HepG2 (cell line): Measurements from ENCODE around the gene OTUB2. TPM values are rescaled to one million over a fixed set of nuclear protein-coding genes. Genes with fewer than 3 reads are reported as not detected.

ENCODE experiments used
- ATAC-seq: fragments of 200-7000 bp; cut with Tn5 transposase; 3 replicates; pipeline ENCODE4 v1.9.1; 2020; ENCODE audit warnings: mild to moderate bottlenecking, moderate library complexity
- BruUV-seq: library from RNA; stranded (reverse); fragments of 400-500 nt; replicated peaks from 2 replicates; lab custom pipeline; 2021; lab: Mats Ljungman, UMichigan
- CTCF ChIA-PET: fragments of 300-600 bp; formaldehyde crosslinking; extraction: SDS; loops from one replicate; lab custom pipeline; 2021; ENCODE audit warnings: low total read pairs, inconsistent platforms, low intra/inter-chr PET ratio; lab: Yijun Ruan, JAX
- POLR2A ChIA-PET: fragments of 350-600 bp; sonication (Branson Sonifier 250); formaldehyde crosslinking; loops from one replicate; lab custom pipeline; 2020; ENCODE audit warnings: antibody characterized with exemption, inconsistent platforms; lab: Yijun Ruan, JAX
- DNase-seq: peaks from one replicate; pipeline ENCODE4 v3.0.0-alpha.2; 2015; ENCODE audit warnings: low spot score
- FAIRE-seq: peaks from 3 replicates; lab custom pipeline; 2011; peaks lifted over from hg19 to GRCh38; lab: Jason Lieb, UNC
- H2AFZ ChIP-seq: one replicate; pipeline ENCODE4 v1.6.1; 2011; ENCODE audit warnings: low read length, inconsistent platforms
- H3K27ac ChIP-seq: fragments of 300-600 bp; 3 replicates; pipeline ENCODE4 v1.8.0; 2011; ENCODE audit warnings: mixed run types, mild to moderate bottlenecking, mixed read lengths, low read length, inconsistent platforms; ENCODE audit not compliant: insufficient read depth; ENCODE audit errors: extremely low read length
- H3K27me3 ChIP-seq, 2 experiments: fragments of 200-600 bp in 1 of 2; 2 replicates in 1 of 2; 3 replicates in 1 of 2; pipeline versions ENCODE4 v1.6.0 to v1.8.0; 2011; ENCODE audit warnings: low read length in 2 of 2, mild to moderate bottlenecking in 2 of 2, moderate library complexity in 2 of 2, inconsistent platforms in 1 of 2; ENCODE audit not compliant: insufficient read depth in 2 of 2, control insufficient read depth in 1 of 2
- H3K36me3 ChIP-seq, 2 experiments: fragments of 200-600 bp in 1 of 2; replicated peaks in 1 of 2; 2 replicates in 1 of 2; 3 replicates in 1 of 2; pipeline versions ENCODE4 v1.5.1 to v1.8.0; 2011; ENCODE audit warnings: low read length in 2 of 2, inconsistent platforms in 1 of 2; ENCODE audit not compliant: insufficient read depth in 2 of 2, control insufficient read depth in 1 of 2
- H3K4me1 ChIP-seq: 2 replicates; pipeline ENCODE4 v1.5.1; 2012; ENCODE audit warnings: low read length, inconsistent platforms; ENCODE audit not compliant: insufficient read depth
- H3K4me2 ChIP-seq: 2 replicates; pipeline ENCODE4 v1.6.0; 2011; ENCODE audit warnings: low read depth, low read length, inconsistent platforms
- H3K4me3 ChIP-seq, 3 experiments: fragments of 200-600 bp in 1 of 3; sonication (generic), shearing (Covaris generic) in 1 of 3; replicated peaks in 1 of 3; 2 replicates each; pipeline ENCODE4 v1.5.1; 2011 to 2016; ENCODE audit warnings: low read length in 3 of 3, inconsistent platforms in 2 of 3, low read depth in 2 of 3, mild to moderate bottlenecking in 2 of 3, control low read depth in 1 of 3, mixed read lengths in 1 of 3; ENCODE audit not compliant: insufficient read depth in 1 of 3
- H3K79me2 ChIP-seq: one replicate; pipeline ENCODE4 v1.6.1; 2011; ENCODE audit warnings: low read length, inconsistent platforms; ENCODE audit not compliant: insufficient read depth
- H3K9ac ChIP-seq: 2 replicates; pipeline ENCODE4 v1.6.0; 2011; ENCODE audit warnings: mild to moderate bottlenecking, low read depth, low read length, inconsistent platforms; ENCODE audit not compliant: insufficient read depth
- H3K9me3 ChIP-seq: 2 replicates; pipeline ENCODE4 v1.5.1; 2012; ENCODE audit warnings: mild to moderate bottlenecking, low read length
- H4K20me1 ChIP-seq: 2 replicates; pipeline ENCODE4 v1.6.0; 2011; ENCODE audit warnings: inconsistent platforms, mild to moderate bottlenecking, low read length, moderate library complexity; ENCODE audit not compliant: insufficient read depth
- ARID2 ChIP-seq: sonication (generic); formaldehyde crosslinking; IDR thresholded peaks from 2 replicates; pipeline ENCODE4 v1.8.1; 2022; ENCODE audit warnings: mild to moderate bottlenecking, missing genetic modification reagents, borderline replicate concordance
- ARNT ChIP-seq: fragments of 450-650 bp; IDR thresholded peaks from 2 replicates; pipeline ENCODE4 v1.6.1; 2017
- BORCS8-MEF2B ChIP-seq: sonication (generic); formaldehyde crosslinking; IDR thresholded peaks from 2 replicates; pipeline ENCODE4 v1.8.0; 2022; ENCODE audit warnings: mild to moderate bottlenecking, missing genetic modification reagents
- MTA1 ChIP-seq: sonication (generic); formaldehyde crosslinking; IDR thresholded peaks from 2 replicates; pipeline ENCODE4 v1.4.0; 2020; ENCODE audit warnings: missing genetic modification reagents, mild to moderate bottlenecking, borderline replicate concordance
- NFIB ChIP-seq: sonication (generic); formaldehyde crosslinking; IDR thresholded peaks from 2 replicates; pipeline ENCODE4 v1.9.0; 2021; ENCODE audit warnings: missing genetic modification reagents, mild to moderate bottlenecking, borderline replicate concordance
- SETDB1 ChIP-seq: sonication (generic); formaldehyde crosslinking; IDR thresholded peaks from 2 replicates; pipeline ENCODE4 v1.5.1; 2020; ENCODE audit warnings: missing genetic modification reagents, mild to moderate bottlenecking, borderline replicate concordance
- U2AF2 ChIP-seq: fragments of 200-400 bp; formaldehyde crosslinking; IDR thresholded peaks from 2 replicates; pipeline ENCODE4 v1.6.1; 2017; ENCODE audit warnings: low read depth, mild to moderate bottlenecking, low read length
- YEATS2 ChIP-seq: sonication (generic); formaldehyde crosslinking; IDR thresholded peaks from 2 replicates; pipeline ENCODE4 v1.4.0; 2020; ENCODE audit warnings: missing genetic modification reagents, borderline replicate concordance
- ZBTB7B ChIP-seq: sonication (generic); formaldehyde crosslinking; IDR thresholded peaks from 2 replicates; pipeline ENCODE4 v1.4.0; 2020; ENCODE audit warnings: missing genetic modification reagents
- ZFY ChIP-seq: sonication (generic); formaldehyde crosslinking; IDR thresholded peaks from 2 replicates; pipeline ENCODE4 v1.4.0; 2020; ENCODE audit warnings: missing genetic modification reagents
- ZKSCAN1 ChIP-seq: fragments of 150-350 bp; IDR thresholded peaks from 2 replicates; pipeline ENCODE4 v1.6.1; 2014; ENCODE audit warnings: low read length
- ZNF136 ChIP-seq: sonication (generic); formaldehyde crosslinking; IDR thresholded peaks from 2 replicates; pipeline ENCODE4 v1.8.1; 2022; ENCODE audit warnings: low read depth, mild to moderate bottlenecking, moderate library complexity, missing genetic modification reagents
- ZNF274 ChIP-seq: sonication (generic); formaldehyde crosslinking; IDR thresholded peaks from 2 replicates; pipeline ENCODE4 v1.5.1; 2020; ENCODE audit warnings: mild to moderate bottlenecking, missing genetic modification reagents
- ZNF547 ChIP-seq: sonication (generic); formaldehyde crosslinking; IDR thresholded peaks from 2 replicates; pipeline ENCODE4 v1.5.1; 2020; ENCODE audit warnings: mild to moderate bottlenecking, missing genetic modification reagents
- WGBS: methylation state at CpG from one replicate; pipeline ENCODE4 v1.1.6; 2017; ENCODE audit warnings: low lambda C conversion rate; 5-methylcytosine and 5-hydroxymethylcytosine counted together
- in situ Hi-C: cut with HindIII; loops from 2 replicates; pipeline ENCODE4 v1.10.0; 2017; ENCODE audit warnings: low pct_unique_long_range_greater_than_20kb; ENCODE audit not compliant: extremely low pct_ligation_motif_present
- intact Hi-C: fragments of 100-400 bp; cut with micrococcal nuclease; formaldehyde crosslinking; loops from one replicate; pipeline ENCODE4 v1.10.0; 2022; ENCODE audit not compliant: unreplicated experiment
- polyA plus RNA-seq, 8 experiments: library from polyadenylated mRNA; depleted of rRNA in 3 of 8; stranded (reverse) in 7 of 8; unstranded in 1 of 8; fragments of >200 nt; fragmentation: Illumina TruSeq in 4 of 8; extraction: Trizol in 4 of 8; gene quantifications; 2 replicates each; pipeline versions ENCODE4 v1.2.1 to v1.2.3, GENCODE V29; 2011 to 2016; ENCODE audit warnings: low read depth in 4 of 8, missing spikeins in 1 of 8, mixed read lengths in 1 of 8; ENCODE audit not compliant: insufficient read depth in 1 of 8
- total RNA-seq, 5 experiments: library from RNA; depleted of rRNA; stranded (reverse); fragments of >200 nt; fragmentation: Illumina TruSeq; extraction: Trizol; gene quantifications; 2 replicates each; pipeline ENCODE4 v1.2.3, GENCODE V29; 2016; ENCODE audit warnings: low read depth in 1 of 5
- TF ChIP-seq, protein P1 (sequence below): sonication (generic); formaldehyde crosslinking; IDR thresholded peaks from 2 replicates; pipeline ENCODE4 v1.8.0; 2022; ENCODE audit warnings: mild to moderate bottlenecking, missing genetic modification reagents
- TF ChIP-seq, protein P2 (sequence below): sonication (generic); formaldehyde crosslinking; IDR thresholded peaks from 2 replicates; pipeline ENCODE4 v1.4.0; 2020; ENCODE audit warnings: missing genetic modification reagents

The OTUB2 gene
- total and polyA plus RNA-seq, 2 of the 13 experiments (the other 11 are each of a cell fraction or from before 2014, with no cell fraction given) = 2.2 to 2.4 TPM

DNA sequence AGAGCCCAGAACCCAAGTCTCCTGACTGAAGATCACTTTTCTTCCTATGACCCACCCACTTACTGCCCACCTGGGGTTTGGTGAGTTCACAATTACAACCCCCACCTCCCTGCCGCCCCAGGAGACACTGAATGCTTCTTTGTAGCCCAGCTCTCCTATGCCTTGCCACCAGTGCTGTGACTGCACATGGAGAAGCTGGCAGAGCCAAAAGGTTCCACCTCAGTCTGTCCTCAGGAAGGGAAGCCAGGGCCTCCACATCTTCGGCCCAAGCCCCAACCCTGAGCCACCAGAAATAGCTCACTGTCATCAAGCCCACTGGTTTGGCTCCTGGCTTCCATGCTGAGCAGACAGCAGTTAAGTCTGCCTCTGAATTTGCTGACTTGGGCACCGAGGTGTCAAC lies 25.6 kb downstream of the OTUB2 start:
- FAIRE-seq (no peak), ATAC-seq (no peak), DNase-seq (no peak)
- Histone ChIP-seq H3K27me3 (no peaks in the 10 kb centered on the region), H3K27ac (no peak overlapping the region), H4K20me1 (no peaks in the 10 kb centered on the region), H3K9ac (no peak overlapping the region), H3K4me1 (peaks cover 5% of the 10 kb centered on the region), H3K36me3 (peaks cover 35 to 95% of the 10 kb centered on the region in 2 experiments), H3K4me3 (no peak overlapping the region), H3K9me3 (no peaks in the 10 kb centered on the region), H3K4me2 (no peak overlapping the region), H3K79me2 (no peaks in the 10 kb centered on the region), H2AFZ (no peak overlapping the region)
- intact Hi-C loops (loop anchor here (1.0 kb wide), 1 partner anchor 85 kb away; no protein-coding TSS in a partner anchor), in situ Hi-C loops (loop anchor here (10.0 kb wide), 1 partner anchor 253 kb away; no protein-coding TSS in a partner anchor)
- TF ChIP-seq ZNF274 (CRISPR knock-in tag) = no peak
- TF ChIP-seq ZNF547 (CRISPR knock-in tag) = no peak
- TF ChIP-seq ZNF136 = no peak
- TF ChIP-seq ARID2 (CRISPR knock-in tag) = no peak
- TF ChIP-seq YEATS2 (CRISPR knock-in tag) = no peak
- no peak for TF ChIP-seq SETDB1
- no peak for TF ChIP-seq ZFY (CRISPR knock-in tag)
- TF ChIP-seq NFIB = no peak
- TF ChIP-seq, protein P1, sequence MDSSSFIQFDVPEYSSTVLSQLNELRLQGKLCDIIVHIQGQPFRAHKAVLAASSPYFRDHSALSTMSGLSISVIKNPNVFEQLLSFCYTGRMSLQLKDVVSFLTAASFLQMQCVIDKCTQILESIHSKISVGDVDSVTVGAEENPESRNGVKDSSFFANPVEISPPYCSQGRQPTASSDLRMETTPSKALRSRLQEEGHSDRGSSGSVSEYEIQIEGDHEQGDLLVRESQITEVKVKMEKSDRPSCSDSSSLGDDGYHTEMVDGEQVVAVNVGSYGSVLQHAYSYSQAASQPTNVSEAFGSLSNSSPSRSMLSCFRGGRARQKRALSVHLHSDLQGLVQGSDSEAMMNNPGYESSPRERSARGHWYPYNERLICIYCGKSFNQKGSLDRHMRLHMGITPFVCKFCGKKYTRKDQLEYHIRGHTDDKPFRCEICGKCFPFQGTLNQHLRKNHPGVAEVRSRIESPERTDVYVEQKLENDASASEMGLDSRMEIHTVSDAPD (CRISPR knock-in tag) = no peak
- TF ChIP-seq U2AF2 = no peak
- no peak for TF ChIP-seq ZKSCAN1
- no peak for TF ChIP-seq ARNT
- TF ChIP-seq BORCS8-MEF2B (CRISPR knock-in tag) = no peak
- TF ChIP-seq, protein P2, sequence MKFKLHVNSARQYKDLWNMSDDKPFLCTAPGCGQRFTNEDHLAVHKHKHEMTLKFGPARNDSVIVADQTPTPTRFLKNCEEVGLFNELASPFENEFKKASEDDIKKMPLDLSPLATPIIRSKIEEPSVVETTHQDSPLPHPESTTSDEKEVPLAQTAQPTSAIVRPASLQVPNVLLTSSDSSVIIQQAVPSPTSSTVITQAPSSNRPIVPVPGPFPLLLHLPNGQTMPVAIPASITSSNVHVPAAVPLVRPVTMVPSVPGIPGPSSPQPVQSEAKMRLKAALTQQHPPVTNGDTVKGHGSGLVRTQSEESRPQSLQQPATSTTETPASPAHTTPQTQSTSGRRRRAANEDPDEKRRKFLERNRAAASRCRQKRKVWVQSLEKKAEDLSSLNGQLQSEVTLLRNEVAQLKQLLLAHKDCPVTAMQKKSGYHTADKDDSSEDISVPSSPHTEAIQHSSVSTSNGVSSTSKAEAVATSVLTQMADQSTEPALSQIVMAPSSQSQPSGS (CRISPR knock-in tag) = no peak
- TF ChIP-seq MTA1 = no peak
- TF ChIP-seq ZBTB7B = no peak
- WGBS = 94% methylated on average over 2 of the region's 3 CpGs
- no TSS peak for BruUV-seq
- POLR2A ChIA-PET = interaction anchor here (1.0 kb wide), 1 partner anchor 77 kb away, joined by 3 read pairs; no protein-coding TSS in a partner anchor
- CTCF ChIA-PET = interaction anchor here (1.9 kb wide), 1 partner anchor 85 kb away, joined by 12 read pairs; no protein-coding TSS in a partner anchor
